BLaER1 (cell line): Measurements from ENCODE around the gene PAQR5.
"Not testable (repeated sequence)": the region's sequence is repeated elsewhere in the genome, so short reads cannot be mapped to it uniquely, and the experiment has no call there.

Experiments used
- H3K27ac ChIP-seq: shearing (Covaris generic); formaldehyde crosslinking; 2 replicates; pipeline ENCODE4 v1.8.1; 2022
- H3K27me3 ChIP-seq: shearing (Covaris generic); formaldehyde crosslinking; 2 replicates; pipeline ENCODE4 v1.8.1; 2022
- H3K36me3 ChIP-seq: shearing (Covaris generic); formaldehyde crosslinking; 2 replicates; pipeline ENCODE4 v1.8.1; 2022
- H3K4me1 ChIP-seq: shearing (Covaris generic); formaldehyde crosslinking; 2 replicates; pipeline ENCODE4 v1.8.1; 2022
- H3K4me2 ChIP-seq: shearing (Covaris generic); formaldehyde crosslinking; 2 replicates; pipeline ENCODE4 v1.8.1; 2022
- H3K4me3 ChIP-seq: shearing (Covaris generic); formaldehyde crosslinking; 2 replicates; pipeline ENCODE4 v1.8.1; 2022
- H3K9ac ChIP-seq: shearing (Covaris generic); formaldehyde crosslinking; 2 replicates; pipeline ENCODE4 v1.8.1; 2022
- H3K9me3 ChIP-seq: shearing (Covaris generic); formaldehyde crosslinking; 2 replicates; pipeline ENCODE4 v1.8.1; 2022
- H4K20me1 ChIP-seq: shearing (Covaris generic); formaldehyde crosslinking; 2 replicates; pipeline ENCODE4 v1.8.1; 2022
- Cebpa-rat ChIP-seq: shearing (Covaris generic); IDR thresholded peaks from 2 replicates; pipeline ENCODE4 v1.8.1; 2022

Gene PAQR5

DNA sequence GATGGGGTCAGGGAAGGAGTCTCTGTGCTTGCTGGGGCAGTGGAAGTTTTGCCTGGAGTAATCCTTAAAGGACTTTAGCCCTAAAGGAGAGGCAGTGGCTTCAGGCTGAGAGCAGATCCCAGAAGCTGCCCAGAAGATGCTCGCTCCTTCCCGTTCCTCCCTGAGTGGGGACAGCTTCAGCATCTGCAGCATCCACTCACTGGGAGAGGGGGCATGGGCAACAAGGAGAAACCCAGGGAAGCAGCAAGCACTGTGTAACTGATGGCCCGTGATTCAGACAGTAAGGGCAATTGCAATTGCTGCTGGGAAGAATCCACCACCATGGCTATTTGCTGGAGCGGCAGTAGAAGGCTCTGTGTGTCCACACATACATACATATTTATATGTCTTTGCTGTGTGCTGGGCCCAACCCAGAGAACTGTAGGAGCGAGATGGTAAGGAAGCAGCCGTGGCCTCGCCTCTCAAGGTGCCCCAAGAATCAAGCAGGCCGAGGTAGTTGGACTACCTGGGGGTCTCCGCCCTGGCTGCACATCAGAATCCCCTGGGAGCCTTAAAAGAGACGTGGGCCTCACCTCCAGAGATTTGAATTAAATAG, 5.8 kb upstream of the PAQR5 start:
- H3K27me3 ChIP-seq = no peaks in the 10 kb centered on the region
- H3K27ac ChIP-seq = no peak overlapping the region
- H3K9me3 ChIP-seq = no peaks in the 10 kb centered on the region
- no peak for TF ChIP-seq Cebpa-rat
- H3K4me3 ChIP-seq = no peak overlapping the region
- H3K9ac ChIP-seq = no peak overlapping the region
- H3K4me2 ChIP-seq = no peak overlapping the region
- no peaks in the 10 kb centered on the region for H4K20me1 ChIP-seq
- no peaks in the 10 kb centered on the region for H3K36me3 ChIP-seq
- no peaks in the 10 kb centered on the region for H3K4me1 ChIP-seq

DNA sequence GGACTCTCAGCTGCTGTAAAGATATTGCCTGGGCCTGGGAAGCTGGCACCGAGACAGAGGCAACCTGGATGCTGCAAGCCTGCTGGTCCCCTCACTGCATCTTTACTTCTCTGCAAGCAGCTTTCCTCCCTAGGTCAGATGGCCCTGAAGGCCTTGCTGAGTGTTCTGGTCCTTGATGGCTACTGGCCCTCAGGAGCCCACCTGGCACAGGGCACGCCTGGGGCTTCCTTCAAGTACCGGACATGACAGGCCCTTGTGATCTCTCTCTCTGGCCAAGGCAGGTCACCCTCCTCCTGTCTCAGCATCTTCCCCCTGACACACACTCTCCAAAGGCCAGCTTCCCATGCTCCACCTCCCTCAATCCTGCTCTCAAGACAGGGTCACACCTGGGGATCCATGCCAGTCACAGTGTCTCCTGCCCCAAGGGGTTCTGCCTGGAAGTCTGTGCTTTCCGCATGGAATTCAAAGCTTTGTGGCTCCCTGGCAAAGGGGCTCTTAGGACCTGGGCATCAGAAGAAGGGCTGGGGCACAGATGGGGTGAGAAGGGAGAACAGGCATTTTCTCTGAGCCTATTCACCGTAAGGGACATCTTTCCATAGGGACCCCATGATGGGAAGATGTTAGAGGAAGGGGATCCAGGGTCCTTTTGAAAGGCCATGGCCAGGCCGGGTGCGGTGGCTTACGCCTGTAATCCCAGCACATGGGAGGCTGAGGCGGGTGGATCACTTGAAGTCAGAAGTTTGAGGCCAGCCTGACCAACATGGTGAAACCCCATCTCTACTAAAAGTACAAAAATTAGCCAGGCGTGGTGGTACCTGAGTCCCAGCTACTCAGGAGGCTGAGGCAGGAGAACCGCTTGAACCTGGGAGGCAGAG, 4.7 kb upstream of the PAQR5 start:
- no peak overlapping the region for H3K27ac ChIP-seq
- no peaks in the 10 kb centered on the region for H4K20me1 ChIP-seq
- H3K36me3 ChIP-seq = no peaks in the 10 kb centered on the region
- H3K9ac ChIP-seq = no peak overlapping the region
- H3K4me2 ChIP-seq = no peak overlapping the region
- H3K9me3 ChIP-seq = no peaks in the 10 kb centered on the region
- H3K4me3 ChIP-seq = no peak overlapping the region
- no peak for TF ChIP-seq Cebpa-rat
- H3K4me1 ChIP-seq = no peaks in the 10 kb centered on the region
- H3K27me3 ChIP-seq = no peaks in the 10 kb centered on the region

DNA sequence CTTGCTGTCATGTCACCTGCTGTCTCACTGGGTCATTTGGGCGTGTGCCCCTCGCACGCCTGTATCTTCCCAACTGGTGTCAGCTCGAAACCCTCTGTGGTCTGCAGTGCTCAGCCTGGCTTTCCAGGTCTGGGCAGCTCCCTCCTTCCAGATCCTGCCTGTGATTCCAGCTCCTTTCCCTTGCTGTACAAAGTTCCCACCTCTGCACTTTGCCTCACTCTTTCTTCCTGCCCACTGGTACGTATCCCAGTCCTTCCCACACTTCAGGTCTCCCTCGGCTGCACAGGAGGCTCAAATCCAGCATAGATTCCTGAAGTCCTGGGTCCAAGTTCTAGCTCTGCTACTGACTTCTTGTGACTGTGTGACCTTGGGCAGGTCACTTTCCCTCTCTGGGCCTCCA, 2.1 kb upstream of the PAQR5 start:
- Histone ChIP-seq H3K4me1 (no peaks in the 10 kb centered on the region), H3K27me3 (no peaks in the 10 kb centered on the region), H3K36me3 (no peaks in the 10 kb centered on the region), H3K4me3 (no peak overlapping the region), H4K20me1 (no peaks in the 10 kb centered on the region), H3K4me2 (no peak overlapping the region), H3K9me3 (no peaks in the 10 kb centered on the region), H3K27ac (no peak overlapping the region), H3K9ac (no peak overlapping the region)
- TF ChIP-seq Cebpa-rat = no peak

DNA sequence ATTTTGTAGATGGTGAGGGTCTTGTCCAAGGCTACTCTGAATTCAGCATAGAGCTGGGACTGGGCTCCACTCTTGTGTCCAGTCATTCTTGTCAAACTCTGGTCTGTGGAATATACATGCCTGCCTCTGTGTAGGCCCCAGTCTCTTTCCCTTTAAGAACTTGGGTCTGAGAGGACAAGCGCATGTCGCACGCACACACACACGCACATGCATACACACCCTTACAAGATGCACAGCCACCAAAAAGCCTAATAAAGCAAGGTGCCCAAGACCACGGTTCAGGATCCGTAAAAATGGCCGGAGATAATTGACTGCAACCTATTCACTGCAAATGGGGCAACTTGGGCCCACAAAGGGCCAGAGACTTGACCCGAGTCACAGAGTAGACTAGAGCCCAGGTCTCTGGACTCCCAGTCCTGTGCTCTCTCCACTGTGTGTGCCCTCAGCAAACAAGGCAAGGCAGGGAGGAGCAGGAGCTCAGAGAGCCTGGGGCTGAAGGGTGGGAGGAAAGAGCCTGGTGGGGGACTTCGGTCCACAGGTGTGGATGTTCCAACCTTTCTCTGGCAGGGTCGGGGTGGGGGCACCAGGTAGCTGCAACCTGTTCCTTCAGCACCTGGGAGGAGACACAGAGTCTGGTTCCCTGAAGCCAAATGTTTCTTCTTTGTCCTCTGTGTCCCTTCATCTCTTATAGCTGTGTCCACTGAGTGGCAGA, 914 bp upstream of the PAQR5 start:
- H4K20me1 ChIP-seq = no peaks in the 10 kb centered on the region
- H3K4me1 ChIP-seq = no peaks in the 10 kb centered on the region
- no peak overlapping the region for H3K4me3 ChIP-seq
- H3K9ac ChIP-seq = no peak overlapping the region
- no peaks in the 10 kb centered on the region for H3K27me3 ChIP-seq
- no peaks in the 10 kb centered on the region for H3K36me3 ChIP-seq
- H3K4me2 ChIP-seq = no peak overlapping the region
- no peak overlapping the region for H3K27ac ChIP-seq
- TF ChIP-seq Cebpa-rat = no peak
- H3K9me3 ChIP-seq = no peaks in the 10 kb centered on the region

DNA sequence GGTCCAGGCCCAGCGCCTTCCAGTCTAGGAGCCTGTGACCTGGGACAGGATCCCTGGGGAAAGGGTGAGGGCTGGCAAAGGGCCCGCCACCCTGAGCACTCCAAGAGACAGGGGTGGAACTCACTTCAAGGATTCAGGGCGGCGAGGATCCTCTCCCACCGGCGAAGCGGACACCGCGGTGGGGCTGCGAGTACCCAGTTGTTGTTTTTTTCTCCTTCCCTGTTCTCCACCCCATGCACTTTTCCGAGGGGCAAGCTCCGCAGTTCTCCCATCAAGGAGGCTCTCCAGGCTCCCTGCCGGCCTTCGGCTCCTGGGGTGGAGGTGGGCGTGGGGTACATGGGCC, 387 bp upstream of the PAQR5 start:
- H3K9me3 ChIP-seq = no peaks in the 10 kb centered on the region
- H3K27ac ChIP-seq = no peak overlapping the region
- TF ChIP-seq Cebpa-rat = no peak
- no peaks in the 10 kb centered on the region for H3K36me3 ChIP-seq
- H3K4me1 ChIP-seq = no peaks in the 10 kb centered on the region
- no peaks in the 10 kb centered on the region for H4K20me1 ChIP-seq
- H3K4me2 ChIP-seq = no peak overlapping the region
- H3K4me3 ChIP-seq = no peak overlapping the region
- no peak overlapping the region for H3K9ac ChIP-seq
- H3K27me3 ChIP-seq = no peaks in the 10 kb centered on the region

DNA sequence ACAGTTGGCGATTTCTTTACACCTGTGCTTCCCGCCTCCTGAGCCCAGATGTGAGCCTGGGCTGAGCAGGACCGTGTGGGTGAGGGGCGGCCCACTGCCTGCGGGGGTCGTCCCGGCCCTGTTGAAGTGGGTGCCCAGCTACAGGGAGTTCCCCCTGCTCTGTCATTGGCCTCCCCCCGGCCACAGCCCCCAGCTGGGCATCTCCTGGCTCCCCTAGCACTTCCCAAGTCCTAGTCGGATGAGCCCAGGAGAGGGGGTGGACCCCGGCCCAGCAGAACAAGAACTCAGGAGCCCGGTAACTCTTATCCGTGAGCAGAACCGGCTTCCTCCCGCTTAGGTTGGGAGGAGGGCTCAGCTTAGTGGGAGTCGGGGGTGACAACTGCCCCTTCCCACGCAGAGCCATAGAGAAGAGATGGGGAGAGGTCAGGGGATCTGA, 757 bp downstream of the PAQR5 start:
- Histone ChIP-seq H3K4me1 (no peaks in the 10 kb centered on the region), H3K36me3 (no peaks in the 10 kb centered on the region), H3K9me3 (no peaks in the 10 kb centered on the region), H3K4me3 (no peak overlapping the region), H3K9ac (no peak overlapping the region), H4K20me1 (no peaks in the 10 kb centered on the region), H3K27ac (no peak overlapping the region), H3K27me3 (no peaks in the 10 kb centered on the region), H3K4me2 (no peak overlapping the region)
- TF ChIP-seq Cebpa-rat = no peak

DNA sequence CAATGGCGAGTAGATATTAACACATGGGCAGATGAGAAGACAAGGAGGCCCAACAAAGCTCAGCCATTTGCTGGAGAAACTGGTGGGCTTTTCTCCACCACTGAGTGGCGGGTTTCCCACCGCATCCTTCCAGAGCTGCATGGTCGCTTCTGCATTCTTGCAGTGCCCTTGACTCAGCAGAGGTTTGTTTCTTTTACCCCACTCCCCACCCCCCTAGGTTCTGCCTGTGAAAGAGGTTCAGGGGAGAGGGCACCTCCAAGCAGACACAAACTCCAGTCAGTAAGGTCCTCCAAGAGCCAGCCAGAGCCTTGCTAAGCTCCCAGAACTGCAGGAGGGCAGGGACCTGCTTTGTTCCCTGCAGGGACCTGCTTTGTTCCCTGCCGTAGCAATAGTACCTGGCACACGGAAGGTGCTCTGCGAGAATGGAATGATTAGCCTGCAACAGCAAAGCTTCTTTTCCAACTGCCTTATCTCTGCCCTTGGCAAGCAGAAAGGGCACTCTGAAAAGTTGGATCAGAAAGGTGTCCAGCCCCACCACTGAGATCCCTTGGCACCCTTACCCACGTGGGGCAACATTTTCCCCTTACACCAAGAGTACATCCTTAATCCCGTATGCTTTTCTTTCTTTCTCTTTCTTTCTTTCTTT, 1.4 kb downstream of the PAQR5 start:
- no peak overlapping the region for H3K4me2 ChIP-seq
- H3K4me3 ChIP-seq = no peak overlapping the region
- no peaks in the 10 kb centered on the region for H3K4me1 ChIP-seq
- no peak for TF ChIP-seq Cebpa-rat
- H3K27me3 ChIP-seq = no peaks in the 10 kb centered on the region
- H3K27ac ChIP-seq = no peak overlapping the region
- H3K9me3 ChIP-seq = no peaks in the 10 kb centered on the region
- H3K9ac ChIP-seq = no peak overlapping the region
- no peaks in the 10 kb centered on the region for H4K20me1 ChIP-seq
- H3K36me3 ChIP-seq = no peaks in the 10 kb centered on the region

DNA sequence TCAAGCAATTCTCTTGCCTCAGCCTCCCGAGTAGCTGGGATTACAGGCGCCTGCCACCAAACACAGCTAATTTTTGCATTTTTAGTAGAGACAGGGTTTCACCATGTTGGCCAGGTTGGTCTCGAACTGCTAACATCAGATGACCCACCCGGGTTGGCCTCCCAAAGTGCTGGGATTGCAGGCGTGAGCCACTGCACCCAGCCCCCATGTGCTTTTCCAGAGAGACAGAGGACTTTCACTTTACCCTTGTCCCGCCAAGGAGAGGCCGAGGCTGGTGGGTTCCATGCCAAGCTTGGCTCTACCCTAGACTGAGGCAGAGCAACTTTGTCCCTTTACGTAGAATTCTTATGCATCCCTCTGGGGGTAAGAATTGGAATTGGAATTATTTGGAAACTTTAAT, 2.4 kb downstream of the PAQR5 start:
- H3K4me1 ChIP-seq, H3K27ac ChIP-seq, H3K4me3 ChIP-seq, H4K20me1 ChIP-seq, H3K36me3 ChIP-seq, H3K9ac ChIP-seq, H3K27me3 ChIP-seq, H3K4me2 ChIP-seq, H3K9me3 ChIP-seq: not testable (repeated sequence)

DNA sequence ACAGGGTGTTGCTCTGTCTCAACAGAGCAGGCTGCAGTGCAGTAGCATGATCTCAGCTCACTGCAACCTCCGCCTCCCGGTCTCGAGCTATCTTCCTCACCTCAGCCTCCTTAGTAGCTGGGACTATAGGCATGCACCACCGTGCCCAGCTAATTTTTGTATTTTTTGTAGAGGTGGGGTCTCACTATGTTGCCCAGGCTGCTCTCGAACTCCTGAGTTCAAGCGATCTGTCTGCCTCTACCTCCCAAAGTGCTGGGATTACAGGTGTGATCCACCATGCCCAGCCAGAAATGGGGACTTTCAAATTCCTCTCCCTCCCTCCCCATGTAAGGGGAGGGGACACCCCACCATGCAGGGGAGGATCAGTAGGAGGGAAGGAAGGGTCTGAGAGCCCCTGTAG, 3.4 kb downstream of the PAQR5 start:
- not testable (repeated sequence) for H3K9me3 ChIP-seq, H4K20me1 ChIP-seq, H3K4me2 ChIP-seq, H3K4me1 ChIP-seq, H3K27ac ChIP-seq, H3K36me3 ChIP-seq, H3K27me3 ChIP-seq, H3K9ac ChIP-seq, H3K4me3 ChIP-seq

DNA sequence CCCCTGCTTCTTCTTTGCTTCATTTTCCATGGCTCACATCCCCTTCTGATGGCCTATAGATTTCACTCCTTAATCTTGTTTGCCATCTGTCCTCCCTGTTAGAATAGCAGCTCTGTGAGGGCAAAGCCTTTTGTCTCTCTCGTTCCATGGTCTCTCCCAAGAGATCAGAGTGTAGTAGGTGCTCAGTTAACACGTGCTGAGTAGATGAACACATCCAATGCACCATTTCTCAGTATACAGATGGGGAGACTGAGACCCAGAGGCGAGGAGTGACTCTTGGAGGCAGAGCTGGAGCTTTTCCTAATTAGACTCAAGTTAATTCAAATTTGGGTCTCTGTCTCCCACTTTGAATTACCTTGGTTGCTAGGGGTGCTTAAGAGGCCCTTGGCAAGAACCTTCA, 4.2 kb downstream of the PAQR5 start:
- Histone ChIP-seq H4K20me1 (no peaks in the 10 kb centered on the region), H3K4me1 (no peaks in the 10 kb centered on the region), H3K9ac (no peak overlapping the region), H3K4me3 (no peak overlapping the region), H3K4me2 (no peak overlapping the region), H3K9me3 (no peaks in the 10 kb centered on the region), H3K27me3 (no peaks in the 10 kb centered on the region), H3K27ac (no peak overlapping the region), H3K36me3 (no peaks in the 10 kb centered on the region)
- TF ChIP-seq Cebpa-rat = no peak
